HepG2 (cell line): ENCODE results near the gene SLAMF9. TPM values are rescaled to one million over a fixed set of nuclear protein-coding genes. Genes with fewer than 3 reads are reported as not detected.
A peak's percentile ranks its signal among the peaks of the same experiment; 100 is the strongest.

ENCODE experiments used
- ATAC-seq: fragments of 200-7000 bp; cut with Tn5 transposase; 3 replicates; pipeline ENCODE4 v1.9.1; 2020; ENCODE audit warnings: mild to moderate bottlenecking, moderate library complexity
- Bru-seq: library from RNA; stranded (reverse); fragments of 400-500 nt; gene quantifications from one replicate; lab custom pipeline; 2021; lab: Mats Ljungman, UMichigan
- BruChase-seq, 2 experiments: library from RNA; stranded (reverse); fragments of 400-500 nt; gene quantifications; one replicate each; lab custom pipeline; 2021; lab: Mats Ljungman, UMichigan
- BruUV-seq: library from RNA; stranded (reverse); fragments of 400-500 nt; replicated peaks from 2 replicates; lab custom pipeline; 2021; lab: Mats Ljungman, UMichigan
- CTCF ChIA-PET: fragments of 300-600 bp; formaldehyde crosslinking; extraction: SDS; loops from one replicate; lab custom pipeline; 2021; ENCODE audit warnings: low total read pairs, inconsistent platforms, low intra/inter-chr PET ratio; lab: Yijun Ruan, JAX
- POLR2A ChIA-PET: fragments of 350-600 bp; sonication (Branson Sonifier 250); formaldehyde crosslinking; loops from one replicate; lab custom pipeline; 2020; ENCODE audit warnings: antibody characterized with exemption, inconsistent platforms; lab: Yijun Ruan, JAX
- DNase-seq: peaks from one replicate; pipeline ENCODE4 v3.0.0-alpha.2; 2015; ENCODE audit warnings: low spot score
- FAIRE-seq: peaks from 3 replicates; lab custom pipeline; 2011; peaks lifted over from hg19 to GRCh38; lab: Jason Lieb, UNC
- H2AFZ ChIP-seq: one replicate; pipeline ENCODE4 v1.6.1; 2011; ENCODE audit warnings: low read length, inconsistent platforms
- H3K27ac ChIP-seq: fragments of 300-600 bp; 3 replicates; pipeline ENCODE4 v1.8.0; 2011; ENCODE audit warnings: mixed run types, mild to moderate bottlenecking, mixed read lengths, low read length, inconsistent platforms; ENCODE audit not compliant: insufficient read depth; ENCODE audit errors: extremely low read length
- H3K27me3 ChIP-seq, 2 experiments: fragments of 200-600 bp in 1 of 2; 2 replicates in 1 of 2; 3 replicates in 1 of 2; pipeline versions ENCODE4 v1.6.0 to v1.8.0; 2011; ENCODE audit warnings: low read length in 2 of 2, mild to moderate bottlenecking in 2 of 2, moderate library complexity in 2 of 2, inconsistent platforms in 1 of 2; ENCODE audit not compliant: insufficient read depth in 2 of 2, control insufficient read depth in 1 of 2
- H3K36me3 ChIP-seq, 2 experiments: fragments of 200-600 bp in 1 of 2; replicated peaks in 1 of 2; 2 replicates in 1 of 2; 3 replicates in 1 of 2; pipeline versions ENCODE4 v1.5.1 to v1.8.0; 2011; ENCODE audit warnings: low read length in 2 of 2, inconsistent platforms in 1 of 2; ENCODE audit not compliant: insufficient read depth in 2 of 2, control insufficient read depth in 1 of 2
- H3K4me1 ChIP-seq: 2 replicates; pipeline ENCODE4 v1.5.1; 2012; ENCODE audit warnings: low read length, inconsistent platforms; ENCODE audit not compliant: insufficient read depth
- H3K4me2 ChIP-seq: 2 replicates; pipeline ENCODE4 v1.6.0; 2011; ENCODE audit warnings: low read depth, low read length, inconsistent platforms
- H3K4me3 ChIP-seq, 3 experiments: fragments of 200-600 bp in 1 of 3; sonication (generic), shearing (Covaris generic) in 1 of 3; replicated peaks in 1 of 3; 2 replicates each; pipeline ENCODE4 v1.5.1; 2011 to 2016; ENCODE audit warnings: low read length in 3 of 3, inconsistent platforms in 2 of 3, low read depth in 2 of 3, mild to moderate bottlenecking in 2 of 3, control low read depth in 1 of 3, mixed read lengths in 1 of 3; ENCODE audit not compliant: insufficient read depth in 1 of 3
- H3K79me2 ChIP-seq: one replicate; pipeline ENCODE4 v1.6.1; 2011; ENCODE audit warnings: low read length, inconsistent platforms; ENCODE audit not compliant: insufficient read depth
- H3K9ac ChIP-seq: 2 replicates; pipeline ENCODE4 v1.6.0; 2011; ENCODE audit warnings: mild to moderate bottlenecking, low read depth, low read length, inconsistent platforms; ENCODE audit not compliant: insufficient read depth
- H3K9me3 ChIP-seq: 2 replicates; pipeline ENCODE4 v1.5.1; 2012; ENCODE audit warnings: mild to moderate bottlenecking, low read length
- H4K20me1 ChIP-seq: 2 replicates; pipeline ENCODE4 v1.6.0; 2011; ENCODE audit warnings: inconsistent platforms, mild to moderate bottlenecking, low read length, moderate library complexity; ENCODE audit not compliant: insufficient read depth
- ZFP62 ChIP-seq: sonication (generic); formaldehyde crosslinking; IDR thresholded peaks from 2 replicates; pipeline ENCODE4 v1.4.0; 2020; ENCODE audit warnings: missing genetic modification reagents
- ZNF142 ChIP-seq: sonication (generic); formaldehyde crosslinking; IDR thresholded peaks from 2 replicates; pipeline ENCODE4 v1.4.0; 2020; ENCODE audit warnings: missing genetic modification reagents
- WGBS: methylation state at CpG from one replicate; pipeline ENCODE4 v1.1.6; 2017; ENCODE audit warnings: low lambda C conversion rate; 5-methylcytosine and 5-hydroxymethylcytosine counted together
- in situ Hi-C: cut with HindIII; loops from 2 replicates; pipeline ENCODE4 v1.10.0; 2017; ENCODE audit warnings: low pct_unique_long_range_greater_than_20kb; ENCODE audit not compliant: extremely low pct_ligation_motif_present
- intact Hi-C: fragments of 100-400 bp; cut with micrococcal nuclease; formaldehyde crosslinking; loops from one replicate; pipeline ENCODE4 v1.10.0; 2022; ENCODE audit not compliant: unreplicated experiment
- long read RNA-seq, 2 experiments: library from RNA in 1 of 2; library from polyadenylated mRNA in 1 of 2; stranded (forward) in 1 of 2; unstranded in 1 of 2; transcript quantifications; one replicate each; pipeline ENCODE4 v2.0.0, GENCODE V29; 2019 to 2022
- polyA minus RNA-seq, 3 experiments: library from RNA; depleted of rRNA, polyadenylated mRNA; stranded (reverse); fragments of >200 nt; gene quantifications; 2 replicates each; pipeline ENCODE4 v1.2.3, GENCODE V29; 2011; ENCODE audit warnings: low replicate concordance in 1 of 3
- polyA plus RNA-seq, 8 experiments: library from polyadenylated mRNA; depleted of rRNA in 3 of 8; stranded (reverse) in 7 of 8; unstranded in 1 of 8; fragments of >200 nt; fragmentation: Illumina TruSeq in 4 of 8; extraction: Trizol in 4 of 8; gene quantifications; 2 replicates each; pipeline versions ENCODE4 v1.2.1 to v1.2.3, GENCODE V29; 2011 to 2016; ENCODE audit warnings: low read depth in 4 of 8, missing spikeins in 1 of 8, mixed read lengths in 1 of 8; ENCODE audit not compliant: insufficient read depth in 1 of 8
- total RNA-seq, 5 experiments: library from RNA; depleted of rRNA; stranded (reverse); fragments of >200 nt; fragmentation: Illumina TruSeq; extraction: Trizol; gene quantifications; 2 replicates each; pipeline ENCODE4 v1.2.3, GENCODE V29; 2016; ENCODE audit warnings: low read depth in 1 of 5

Gene SLAMF9
- total RNA-seq (2016; rRNA removed; fragmentation: Illumina TruSeq; extraction: Trizol) (not detected in 2 replicates), polyA plus RNA-seq (2011; rRNA removed) (0.55 and 0.82 TPM in 2 replicates), polyA minus RNA-seq (2011; rRNA and poly(A)+ RNA removed; ENCODE audit: low replicate concordance) (not detected in 2 replicates), Bru-seq, nascent RNA (not detected), BruChase-seq, experiment 1, labeled RNA remaining after a 6-hour chase (percentile 17 among the genes with signal in this experiment), BruChase-seq, experiment 2, labeled RNA remaining after a 2-hour chase (not detected)
- not detected in 2 replicates for total RNA-seq (2016; cell fraction: cytosol; rRNA removed; fragmentation: Illumina TruSeq; extraction: Trizol; ENCODE audit: low read depth)
- total RNA-seq (2016; cell fraction: insoluble cytoplasmic fraction; rRNA removed; fragmentation: Illumina TruSeq; extraction: Trizol) = not detected in 2 replicates
- total RNA-seq (2016; cell fraction: membrane; rRNA removed; fragmentation: Illumina TruSeq; extraction: Trizol) = not detected in 2 replicates
- not detected in 2 replicates for total RNA-seq (2016; cell fraction: nucleus; rRNA removed; fragmentation: Illumina TruSeq; extraction: Trizol)
- 0.67 and 1.1 TPM in 2 replicates for polyA plus RNA-seq (2011; cell fraction: cytosol; rRNA removed)
- polyA plus RNA-seq (2011; cell fraction: nucleus; rRNA removed) = 0.12 and 0.47 TPM in 2 replicates
- polyA plus RNA-seq (2012) = not detected in 2 replicates
- polyA plus RNA-seq (2016; cell fraction: cytosol; fragmentation: Illumina TruSeq; extraction: Trizol; ENCODE audit: low read depth) = not detected in 2 replicates
- not detected in 2 replicates for polyA plus RNA-seq (2016; cell fraction: insoluble cytoplasmic fraction; fragmentation: Illumina TruSeq; extraction: Trizol; ENCODE audit: low read depth)
- not detected in 2 replicates for polyA plus RNA-seq (2016; cell fraction: membrane; fragmentation: Illumina TruSeq; extraction: Trizol; ENCODE audit: low read depth)
- not detected in 2 replicates for polyA plus RNA-seq (2016; cell fraction: nucleus; fragmentation: Illumina TruSeq; extraction: Trizol; ENCODE audit: insufficient read depth, low read depth)
- not detected in 2 replicates for polyA minus RNA-seq (2011; cell fraction: cytosol; rRNA and poly(A)+ RNA removed)
- polyA minus RNA-seq (2011; cell fraction: nucleus; rRNA and poly(A)+ RNA removed) = not detected in 2 replicates
- long read RNA-seq, experiment 1 = 0 reads
- long read RNA-seq, experiment 2 = 0 reads

DNA sequence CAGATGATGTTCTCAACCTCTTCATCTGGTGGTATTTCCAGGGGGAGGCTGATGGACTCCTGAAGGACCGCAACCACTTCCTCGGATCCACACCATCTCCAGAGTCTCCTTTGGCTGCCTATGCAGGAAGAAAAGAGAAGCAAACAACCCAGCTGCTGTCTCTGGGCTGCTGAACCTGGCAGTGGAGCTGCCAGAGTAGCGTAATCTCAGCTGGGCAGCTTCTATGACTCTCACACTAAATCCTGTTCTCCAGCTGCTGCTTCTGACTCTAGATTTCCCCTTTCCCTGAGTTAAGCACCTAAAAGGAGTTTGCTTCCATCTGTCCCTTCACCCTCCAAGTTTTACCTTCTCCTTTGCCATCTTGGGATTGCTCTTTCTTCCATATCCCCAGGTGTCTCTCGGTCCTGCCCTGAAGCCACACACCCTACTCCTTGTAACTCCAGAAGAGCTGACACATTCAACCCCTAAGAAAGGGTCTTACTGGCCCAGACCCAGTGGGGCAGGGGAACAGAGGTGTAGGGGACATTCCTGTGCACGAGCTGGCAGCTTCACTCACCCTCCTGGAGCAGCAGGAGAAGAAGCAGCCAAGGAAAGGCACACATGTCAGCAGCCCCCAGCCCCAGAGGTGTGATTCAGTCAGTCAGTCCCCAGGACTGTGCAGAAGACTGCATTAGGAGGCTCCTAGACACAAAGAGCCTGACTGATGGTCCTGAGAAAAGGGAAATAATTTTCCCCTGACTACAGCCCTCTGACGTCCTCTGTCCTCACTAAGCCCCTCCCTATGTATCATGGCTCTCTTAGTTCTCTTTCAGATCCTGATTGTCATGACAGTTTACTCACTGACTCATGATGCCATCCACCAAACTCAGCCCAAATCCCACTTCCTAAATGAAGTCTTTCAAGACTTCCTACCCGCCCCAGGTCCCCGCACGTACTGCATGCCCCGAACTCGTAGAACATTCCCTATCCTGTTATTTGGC, at the start of gene SLAMF9:
TSS of gene SLAMF9 (minus strand) at position 702 of the 980 bp plus-strand sequence. CDS start at position 602, 100 bp downstream.
- intact Hi-C loops = no loop called here
- Histone ChIP-seq H3K79me2 (no peaks in the 10 kb centered on the region), H3K27ac (no peak within 1 kb of the TSS), H4K20me1 (no peaks in the 10 kb centered on the region), H3K36me3 (no peaks in the 10 kb centered on the region), H3K4me2 (no peak within 1 kb of the TSS), H3K9me3 (no peaks in the 10 kb centered on the region), H3K27me3 (peaks cover 0 to 23% of the 10 kb centered on the region in 2 experiments; a peak in 1 of 5 replicates), H3K4me1 (no peaks in the 10 kb centered on the region), H3K4me3 (no peak within 1 kb of the TSS), H2AFZ (no peak within 1 kb of the TSS), H3K9ac (no peak within 1 kb of the TSS)
- no peak for TF ChIP-seq ZNF142
- TF ChIP-seq ZFP62 (CRISPR knock-in tag) = no peak
- WGBS = 34% methylated on average over 10 of the region's 11 CpGs
- BruUV-seq = no TSS peak
- ChIA-PET CTCF (no interaction called here), POLR2A (no interaction called here)
- DNase-seq (no peak), FAIRE-seq (no peak), ATAC-seq (no peak)
- in situ Hi-C loops = no loop called here
